GDM1 (cell line): Measurements from ENCODE around the gene TRIM26.
"Not testable (repeated sequence)": the region's sequence is repeated elsewhere in the genome, so short reads cannot be mapped to it uniquely, and the experiment has no call there.

ENCODE experiments used
- DNase-seq: peaks from one replicate; lab custom pipeline; 2025; lab: John Stamatoyannopoulos, UW

TRIM26 gene

GRCh38 chr6:30212865-30213666, at the start of gene TRIM26:
TSS of gene TRIM26 (minus strand) at chr6:30213406. CDS start at chr6:30199103, 14,303 bp downstream.
- DNase-seq = peak; percentile 89

GRCh38 chr6:30260036-30260504, 46.9 kb upstream of the TRIM26 start:
- no peak for DNase-seq

- DNase-seq = peak; percentile 42
Observed at GRCh38 chr6:30259140-30260035, 46.2 kb upstream of the TRIM26 start.

GRCh38 chr6:30258204-30258603, 45.0 kb upstream of the TRIM26 start:
- DNase-seq = no peak

GRCh38 chr6:30252417-30252816, 39.2 kb upstream of the TRIM26 start:
- DNase-seq = not testable (repeated sequence)

- no peak for DNase-seq
Observed at GRCh38 chr6:30244560-30244959, 31.4 kb upstream of the TRIM26 start.

- DNase-seq = no peak
Observed at GRCh38 chr6:30238178-30238795, 25.1 kb upstream of the TRIM26 start.

GRCh38 chr6:30234356-30234755, 21.1 kb upstream of the TRIM26 start:
- DNase-seq = no peak

- DNase-seq = no peak
Observed at GRCh38 chr6:30231067-30231466, 17.9 kb upstream of the TRIM26 start.

- DNase-seq = no peak
Observed at GRCh38 chr6:30227763-30228487, 14.7 kb upstream of the TRIM26 start.

- DNase-seq = no peak
Observed at GRCh38 chr6:30227242-30227722, 14.1 kb upstream of the TRIM26 start.

GRCh38 chr6:30223339-30223738, 10.1 kb upstream of the TRIM26 start:
- no peak for DNase-seq

GRCh38 chr6:30221956-30222355, 8.8 kb upstream of the TRIM26 start:
- DNase-seq = not testable (repeated sequence)

- not testable (repeated sequence) for DNase-seq
Observed at GRCh38 chr6:30221395-30221794, 8.2 kb upstream of the TRIM26 start.

GRCh38 chr6:30219244-30219643, 6.0 kb upstream of the TRIM26 start:
- peak; percentile 10 for DNase-seq

GRCh38 chr6:30216096-30216495, 2.9 kb upstream of the TRIM26 start:
- no peak for DNase-seq

GRCh38 chr6:30214657-30214982, 1.4 kb upstream of the TRIM26 start:
- DNase-seq = no peak

- no peak for DNase-seq
Observed at GRCh38 chr6:30213957-30214656, 901 bp upstream of the TRIM26 start.

- DNase-seq = no peak
Observed at GRCh38 chr6:30213667-30213956, 406 bp upstream of the TRIM26 start.

GRCh38 chr6:30211899-30212298, 1.3 kb downstream of the TRIM26 start:
- no peak for DNase-seq

- no peak for DNase-seq
Observed at GRCh38 chr6:30211306-30211705, 1.9 kb downstream of the TRIM26 start.
